Adipocyte (in vitro differentiated cells): Measurements from ENCODE around the gene FXYD7.

Experiments used
- DNase-seq: peaks from one replicate; pipeline ENCODE4 v3.0.0-alpha.2; 2015; ENCODE audit warnings: low read depth
- H3K27me3 ChIP-seq: replicated peaks from 2 replicates; pipeline ENCODE4 v1.7.0; 2013; ENCODE audit warnings: mild to moderate bottlenecking, low read length, moderate library complexity; ENCODE audit not compliant: control insufficient read depth, insufficient read depth
- H3K36me3 ChIP-seq: 2 replicates; pipeline ENCODE4 v1.7.0; 2013; ENCODE audit warnings: low read length, mild to moderate bottlenecking, moderate library complexity; ENCODE audit not compliant: control insufficient read depth, insufficient read depth, severe bottlenecking
- H3K4me1 ChIP-seq: 2 replicates; pipeline ENCODE4 v1.7.0; 2013; ENCODE audit warnings: mild to moderate bottlenecking, low read length, moderate library complexity; ENCODE audit not compliant: control insufficient read depth, insufficient read depth
- H3K4me3 ChIP-seq: 2 replicates; pipeline ENCODE4 v1.7.0; 2013; ENCODE audit warnings: mild to moderate bottlenecking, low read length, moderate library complexity
- H3K9ac ChIP-seq: 2 replicates; pipeline ENCODE4 v1.7.0; 2013; ENCODE audit warnings: mild to moderate bottlenecking, low read length, moderate library complexity
- H3K9me3 ChIP-seq: 2 replicates; pipeline ENCODE4 v1.7.0; 2013; ENCODE audit warnings: mild to moderate bottlenecking, low read length, moderate library complexity; ENCODE audit not compliant: control insufficient read depth

Gene FXYD7

DNA sequence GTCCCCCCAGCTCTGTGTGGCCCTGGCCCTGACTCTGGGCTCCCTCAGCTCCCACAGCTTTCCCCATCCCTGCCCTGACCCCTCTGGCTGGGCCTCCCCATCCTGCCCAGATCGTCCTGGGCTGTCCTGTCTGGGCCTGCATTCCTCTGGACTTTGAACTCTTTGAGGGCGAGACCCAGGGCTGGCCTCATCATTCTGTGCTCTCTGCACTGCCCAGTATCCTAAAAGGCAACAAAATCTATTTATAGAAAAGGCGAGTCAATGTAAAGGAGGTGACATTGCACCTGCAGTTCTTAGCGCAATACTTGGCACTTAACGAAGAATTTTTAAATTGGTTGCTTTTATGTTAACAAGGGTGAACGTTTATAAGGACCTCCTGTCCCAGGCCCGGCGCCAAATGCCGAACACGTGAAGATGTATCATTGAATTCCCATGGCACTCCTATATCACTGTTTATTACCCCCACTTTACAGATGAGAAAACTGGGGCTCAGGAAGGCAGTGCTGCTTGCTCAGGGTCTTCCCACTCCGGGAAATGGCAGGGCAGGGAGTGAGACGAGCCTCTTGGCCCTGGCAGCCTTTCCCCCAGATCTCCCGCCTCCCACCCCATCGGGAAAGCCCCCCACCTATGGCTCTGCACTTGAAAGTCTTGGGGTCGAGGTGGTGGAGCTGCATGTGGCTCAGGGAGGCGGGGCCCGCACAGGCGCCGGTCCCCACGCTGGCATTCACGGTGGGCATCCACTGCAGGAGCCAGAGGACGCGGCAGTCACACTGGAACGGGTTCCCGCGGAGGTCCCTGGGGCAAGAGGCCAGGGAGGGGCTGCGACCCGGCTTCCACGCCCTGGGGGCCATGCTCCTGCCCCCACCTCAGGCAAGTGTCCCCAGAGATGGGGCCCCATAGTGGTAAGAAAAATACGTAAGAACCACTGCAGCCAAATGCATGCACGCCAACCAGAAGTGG lies 12.0 kb upstream of the FXYD7 start:
- Histone ChIP-seq H3K36me3 (no peaks in the 10 kb centered on the region), H3K4me3 (no peak overlapping the region), H3K9ac (no peak overlapping the region), H3K9me3 (no peaks in the 10 kb centered on the region), H3K4me1 (peaks cover 24% of the 10 kb centered on the region), H3K27me3 (no peaks in the 10 kb centered on the region)
- DNase-seq: no peak

GRCh38 chr19:35132254-35132653 lies 10.8 kb upstream of the FXYD7 start:
- H3K9ac ChIP-seq: no peak overlapping the region
- H3K36me3 ChIP-seq: no peaks in the 10 kb centered on the region
- H3K4me3 ChIP-seq: no peak overlapping the region
- H3K27me3 ChIP-seq: no peaks in the 10 kb centered on the region
- peaks cover 22% of the 10 kb centered on the region for H3K4me1 ChIP-seq
- no peak for DNase-seq
- no peaks in the 10 kb centered on the region for H3K9me3 ChIP-seq

DNA sequence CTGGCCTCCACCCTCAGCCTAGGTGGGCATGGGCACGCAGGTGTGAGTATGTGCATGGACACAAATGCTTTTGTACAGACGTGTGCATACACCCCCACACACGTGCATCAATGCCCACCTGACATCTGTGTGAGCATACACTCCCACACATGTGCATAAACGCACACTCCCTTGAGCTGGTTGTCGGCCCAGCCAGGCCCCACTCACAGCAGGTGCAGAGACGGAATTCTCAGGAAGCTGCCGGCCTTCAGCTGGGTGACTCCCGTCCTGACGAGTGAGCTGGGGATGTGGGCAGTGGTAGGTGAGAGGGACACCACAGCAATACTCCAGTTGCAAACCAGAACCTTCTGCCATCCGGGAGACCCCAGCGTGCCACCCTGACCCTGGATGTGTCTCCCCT lies 9.2 kb upstream of the FXYD7 start:
- Histone ChIP-seq H3K4me3 (no peak overlapping the region), H3K36me3 (no peaks in the 10 kb centered on the region)
- no peak for DNase-seq

GRCh38 chr19:35134601-35135242 lies 8.3 kb upstream of the FXYD7 start, which contains the start of gene LGI4:
LGI4 (minus strand) TSS chr19:35135059; CDS start chr19:35134680, 379 bp downstream.
- H3K4me3 ChIP-seq: no peak within 1 kb of the TSS
- peak within 1 kb of the TSS; percentile 73 for H3K9ac ChIP-seq
- H3K4me1 ChIP-seq: peaks cover 43% of the 10 kb centered on the region
- no peaks in the 10 kb centered on the region for H3K27me3 ChIP-seq
- no peaks in the 10 kb centered on the region for H3K9me3 ChIP-seq
- no peak for DNase-seq
- no peaks in the 10 kb centered on the region for H3K36me3 ChIP-seq

More for the DNA sequence above, 9.2 kb upstream of the FXYD7 start:
- H3K4me1 ChIP-seq: peaks cover 34% of the 10 kb centered on the region
- no peak overlapping the region for H3K9ac ChIP-seq
- no peaks in the 10 kb centered on the region for H3K9me3 ChIP-seq
- no peaks in the 10 kb centered on the region for H3K27me3 ChIP-seq

DNA sequence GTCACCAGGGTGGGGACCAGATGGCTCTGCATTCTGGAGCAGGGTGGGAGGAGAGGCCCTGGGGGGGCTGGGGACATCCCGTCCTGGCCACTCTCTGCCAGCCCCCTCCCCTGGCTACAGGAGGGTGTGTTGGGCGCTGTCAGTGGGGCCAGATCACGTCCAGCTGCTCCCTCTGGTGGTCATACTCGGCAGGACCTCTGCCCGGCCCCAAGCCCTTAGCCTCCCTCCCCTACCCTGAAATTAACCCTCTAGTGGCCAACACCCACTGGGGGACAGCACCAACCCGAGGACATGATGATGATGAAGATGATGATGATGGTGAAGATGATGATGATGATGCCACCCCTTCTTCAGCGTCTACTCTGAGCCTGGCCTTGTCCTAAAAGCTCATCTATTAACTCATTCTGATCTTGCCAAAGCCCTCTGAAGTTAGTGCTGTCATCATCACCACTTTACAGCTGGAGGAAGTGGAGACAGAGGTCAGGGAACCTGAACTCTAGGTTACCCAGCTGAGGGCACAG lies 7.6 kb upstream of the FXYD7 start:
- Histone ChIP-seq H3K9me3 (no peaks in the 10 kb centered on the region), H3K9ac (peak overlapping the region; percentile 57), H3K4me1 (peaks cover 51% of the 10 kb centered on the region), H3K36me3 (no peaks in the 10 kb centered on the region), H3K27me3 (no peaks in the 10 kb centered on the region), H3K4me3 (no peak overlapping the region)
- DNase-seq: peak; percentile 85

- no peaks in the 10 kb centered on the region for H3K27me3 ChIP-seq
- DNase-seq: no peak
- H3K4me3 ChIP-seq: no peak overlapping the region
- H3K4me1 ChIP-seq: peaks cover 51% of the 10 kb centered on the region
- peak overlapping the region; percentile 18 for H3K9ac ChIP-seq
- no peaks in the 10 kb centered on the region for H3K9me3 ChIP-seq
- no peaks in the 10 kb centered on the region for H3K36me3 ChIP-seq
Measured at GRCh38 chr19:35136231-35136630, 6.8 kb upstream of the FXYD7 start.

- Histone ChIP-seq H3K4me3 (no peak overlapping the region), H3K4me1 (peaks cover 51% of the 10 kb centered on the region), H3K36me3 (no peaks in the 10 kb centered on the region), H3K27me3 (peaks cover under 1% of the 10 kb centered on the region), H3K9ac (peak overlapping the region; percentile 15), H3K9me3 (no peaks in the 10 kb centered on the region)
- no peak for DNase-seq
Measured at GRCh38 chr19:35136977-35137702, 5.9 kb upstream of the FXYD7 start.

- Histone ChIP-seq H3K4me1 (peaks cover 51% of the 10 kb centered on the region), H3K27me3 (peaks cover 4% of the 10 kb centered on the region), H3K9ac (peak within 1 kb of the TSS; percentile 85), H3K4me3 (peak within 1 kb of the TSS; percentile 74), H3K9me3 (no peaks in the 10 kb centered on the region), H3K36me3 (no peaks in the 10 kb centered on the region)
- no peak for DNase-seq
Measured at GRCh38 chr19:35138305-35138892, 4.7 kb upstream of the FXYD7 start, which contains the start of gene FXYD1. FXYD1 (plus strand) TSS chr19:35138824; CDS start chr19:35140080, 1,256 bp downstream.

DNA sequence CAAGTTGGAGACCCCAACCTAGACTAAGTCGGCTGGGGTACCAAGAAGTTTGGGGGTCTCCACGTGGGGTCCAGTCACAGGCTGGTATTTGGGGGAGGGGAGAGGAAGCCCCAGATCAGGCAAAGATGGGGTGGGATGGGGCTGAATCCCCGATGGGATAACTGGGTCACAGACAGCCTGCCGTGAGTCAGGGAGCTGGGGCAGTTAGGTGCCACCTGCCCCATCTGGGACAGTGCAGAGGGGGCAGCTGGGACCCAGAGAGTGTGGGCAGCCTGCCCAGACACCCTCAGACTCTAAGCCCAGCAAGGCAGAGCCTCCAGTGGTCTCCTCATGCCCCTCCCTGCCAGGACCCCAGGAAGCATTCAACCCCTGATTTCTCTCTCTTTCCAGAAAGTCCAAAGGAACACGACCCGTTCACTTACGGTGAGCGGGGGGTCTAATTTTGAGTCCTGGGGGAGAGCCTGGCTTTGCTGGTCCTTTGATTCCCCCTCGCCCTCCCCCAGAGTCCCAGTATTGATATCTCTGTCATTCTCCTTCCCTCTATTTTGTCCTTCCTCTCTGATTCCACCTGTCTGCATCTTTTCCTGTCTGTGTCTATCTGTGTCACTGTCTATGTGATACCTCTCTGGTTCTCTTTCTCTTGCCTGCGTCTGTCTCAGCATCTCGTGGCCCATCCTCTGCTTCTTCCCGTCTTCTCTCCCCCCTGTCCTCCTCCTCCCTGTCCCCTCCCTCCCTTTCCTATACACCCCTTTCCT lies 2.7 kb upstream of the FXYD7 start:
- DNase-seq: no peak
- no peaks in the 10 kb centered on the region for H3K36me3 ChIP-seq
- H3K4me3 ChIP-seq: peak overlapping the region; percentile 74
- H3K4me1 ChIP-seq: peaks cover 47% of the 10 kb centered on the region
- H3K9ac ChIP-seq: peak overlapping the region; percentile 85
- peaks cover 4% of the 10 kb centered on the region for H3K27me3 ChIP-seq
- H3K9me3 ChIP-seq: no peaks in the 10 kb centered on the region
